C4-2B (cell line): Measurements from ENCODE around the gene BRD8.

Experiments used
- ZFX ChIP-seq: fragments of 450-650 bp; IDR thresholded peaks from 2 replicates; pipeline ENCODE4 v1.6.1; 2017
- TF ChIP-seq, protein P1 (sequence below): fragments of 450-650 bp; conservative IDR thresholded peaks from 2 replicates; pipeline ENCODE4 v1.5.1; 2017; ENCODE audit warnings: mild to moderate bottlenecking

DNA sequence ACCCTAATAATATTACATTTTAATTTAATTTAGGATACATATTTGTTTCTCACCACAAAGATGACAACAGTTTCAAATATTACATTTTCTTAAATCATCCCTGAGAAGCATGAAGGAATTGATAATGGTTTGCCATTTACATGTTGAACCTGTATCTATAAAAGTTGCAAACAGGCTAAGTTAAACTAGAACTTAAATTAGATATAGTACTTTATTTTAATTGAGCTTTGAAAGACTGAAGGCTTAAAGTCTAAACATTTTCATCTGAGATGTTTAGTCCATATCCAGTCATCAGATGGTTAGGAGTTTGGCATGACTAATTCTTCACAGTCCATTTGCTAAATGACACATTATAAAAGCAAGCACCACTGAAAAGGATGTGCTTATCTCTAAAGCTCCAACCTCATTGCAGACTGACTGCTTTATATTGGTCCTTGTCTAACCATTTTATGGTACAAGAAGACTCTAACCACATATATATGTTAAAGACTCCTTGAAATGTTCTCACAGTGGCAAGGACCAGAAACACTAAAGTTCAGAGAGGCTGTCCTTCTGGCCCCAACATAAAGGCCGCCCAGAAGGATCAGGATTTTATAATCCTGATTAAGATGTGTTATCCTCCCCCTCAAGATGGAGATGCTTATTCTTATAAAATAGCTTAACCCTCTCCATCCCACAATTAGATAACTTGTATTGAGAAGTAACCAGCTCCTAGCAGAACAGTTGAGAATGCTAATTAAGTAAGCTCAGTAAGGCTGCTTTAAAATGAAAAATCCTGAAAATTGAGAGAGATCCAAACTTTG, 68.8 kb downstream of the BRD8 start:
- TF ChIP-seq, protein P1, sequence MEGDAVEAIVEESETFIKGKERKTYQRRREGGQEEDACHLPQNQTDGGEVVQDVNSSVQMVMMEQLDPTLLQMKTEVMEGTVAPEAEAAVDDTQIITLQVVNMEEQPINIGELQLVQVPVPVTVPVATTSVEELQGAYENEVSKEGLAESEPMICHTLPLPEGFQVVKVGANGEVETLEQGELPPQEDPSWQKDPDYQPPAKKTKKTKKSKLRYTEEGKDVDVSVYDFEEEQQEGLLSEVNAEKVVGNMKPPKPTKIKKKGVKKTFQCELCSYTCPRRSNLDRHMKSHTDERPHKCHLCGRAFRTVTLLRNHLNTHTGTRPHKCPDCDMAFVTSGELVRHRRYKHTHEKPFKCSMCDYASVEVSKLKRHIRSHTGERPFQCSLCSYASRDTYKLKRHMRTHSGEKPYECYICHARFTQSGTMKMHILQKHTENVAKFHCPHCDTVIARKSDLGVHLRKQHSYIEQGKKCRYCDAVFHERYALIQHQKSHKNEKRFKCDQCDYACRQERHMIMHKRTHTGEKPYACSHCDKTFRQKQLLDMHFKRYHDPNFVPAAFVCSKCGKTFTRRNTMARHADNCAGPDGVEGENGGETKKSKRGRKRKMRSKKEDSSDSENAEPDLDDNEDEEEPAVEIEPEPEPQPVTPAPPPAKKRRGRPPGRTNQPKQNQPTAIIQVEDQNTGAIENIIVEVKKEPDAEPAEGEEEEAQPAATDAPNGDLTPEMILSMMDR: no peak
- TF ChIP-seq ZFX: no peak
